Measurements from ENCODE around the gene LARP6. TPM values are rescaled to one million over a fixed set of nuclear protein-coding genes. Genes with fewer than 3 reads are reported as not detected.
A peak's percentile ranks its signal among the peaks of the same experiment; 100 is the strongest.

LARP6 gene
- total RNA-seq, 4 donors from 2014 or later = 56.6 to 105 (median 76.3) TPM

DNA sequence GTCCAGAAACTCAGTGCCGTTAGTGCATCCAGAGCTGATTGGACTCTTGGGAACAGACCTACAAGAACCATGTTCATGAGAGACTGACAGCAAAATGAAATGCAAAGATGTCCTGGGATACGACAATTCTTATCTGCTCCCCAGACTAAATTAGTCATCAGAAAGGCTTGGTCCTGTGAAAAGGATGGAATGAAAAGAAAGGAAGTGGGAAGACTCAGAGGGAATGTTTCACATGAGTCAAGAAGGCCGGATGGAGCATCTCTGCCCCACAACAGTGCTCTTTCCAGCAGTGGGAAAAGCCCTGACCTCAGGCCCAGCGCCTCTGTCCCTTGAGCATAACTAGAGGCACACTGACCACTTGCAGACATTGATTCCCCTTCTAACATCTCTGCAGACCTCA is 51.3 kb downstream of the LARP6 start:
- DNase-seq (ENCODE audit: low spot score) (no peak), ATAC-seq (ENCODE audit: low FRiP score) (no peak)
- TF ChIP-seq, protein P1, sequence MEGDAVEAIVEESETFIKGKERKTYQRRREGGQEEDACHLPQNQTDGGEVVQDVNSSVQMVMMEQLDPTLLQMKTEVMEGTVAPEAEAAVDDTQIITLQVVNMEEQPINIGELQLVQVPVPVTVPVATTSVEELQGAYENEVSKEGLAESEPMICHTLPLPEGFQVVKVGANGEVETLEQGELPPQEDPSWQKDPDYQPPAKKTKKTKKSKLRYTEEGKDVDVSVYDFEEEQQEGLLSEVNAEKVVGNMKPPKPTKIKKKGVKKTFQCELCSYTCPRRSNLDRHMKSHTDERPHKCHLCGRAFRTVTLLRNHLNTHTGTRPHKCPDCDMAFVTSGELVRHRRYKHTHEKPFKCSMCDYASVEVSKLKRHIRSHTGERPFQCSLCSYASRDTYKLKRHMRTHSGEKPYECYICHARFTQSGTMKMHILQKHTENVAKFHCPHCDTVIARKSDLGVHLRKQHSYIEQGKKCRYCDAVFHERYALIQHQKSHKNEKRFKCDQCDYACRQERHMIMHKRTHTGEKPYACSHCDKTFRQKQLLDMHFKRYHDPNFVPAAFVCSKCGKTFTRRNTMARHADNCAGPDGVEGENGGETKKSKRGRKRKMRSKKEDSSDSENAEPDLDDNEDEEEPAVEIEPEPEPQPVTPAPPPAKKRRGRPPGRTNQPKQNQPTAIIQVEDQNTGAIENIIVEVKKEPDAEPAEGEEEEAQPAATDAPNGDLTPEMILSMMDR (IDR thresholded peaks at IDR 0.05) = no peak

DNA sequence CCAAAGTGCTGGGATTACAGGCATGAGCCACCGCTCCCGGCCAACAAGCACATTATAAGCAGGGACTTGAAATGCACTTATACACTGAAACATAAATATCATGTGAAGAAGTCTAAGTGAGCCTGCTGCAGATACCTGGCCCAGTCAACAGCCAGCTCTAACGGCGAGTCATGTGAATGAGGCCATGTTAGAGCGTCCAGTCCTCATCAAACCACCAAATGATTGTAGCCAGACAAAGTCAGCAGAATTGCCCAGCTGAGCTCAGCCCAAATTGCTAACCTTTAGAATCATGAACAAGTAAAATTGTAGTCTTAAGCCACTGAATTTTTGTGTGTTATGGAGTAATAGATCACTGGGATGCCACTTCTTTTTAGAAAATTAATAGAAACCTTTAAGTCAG is 52.8 kb downstream of the LARP6 start:
- ATAC-seq (ENCODE audit: low FRiP score) = no peak
- TF ChIP-seq, protein P1 (IDR thresholded peaks at IDR 0.05) = no peak
- DNase-seq (ENCODE audit: low spot score) = no peak

DNA sequence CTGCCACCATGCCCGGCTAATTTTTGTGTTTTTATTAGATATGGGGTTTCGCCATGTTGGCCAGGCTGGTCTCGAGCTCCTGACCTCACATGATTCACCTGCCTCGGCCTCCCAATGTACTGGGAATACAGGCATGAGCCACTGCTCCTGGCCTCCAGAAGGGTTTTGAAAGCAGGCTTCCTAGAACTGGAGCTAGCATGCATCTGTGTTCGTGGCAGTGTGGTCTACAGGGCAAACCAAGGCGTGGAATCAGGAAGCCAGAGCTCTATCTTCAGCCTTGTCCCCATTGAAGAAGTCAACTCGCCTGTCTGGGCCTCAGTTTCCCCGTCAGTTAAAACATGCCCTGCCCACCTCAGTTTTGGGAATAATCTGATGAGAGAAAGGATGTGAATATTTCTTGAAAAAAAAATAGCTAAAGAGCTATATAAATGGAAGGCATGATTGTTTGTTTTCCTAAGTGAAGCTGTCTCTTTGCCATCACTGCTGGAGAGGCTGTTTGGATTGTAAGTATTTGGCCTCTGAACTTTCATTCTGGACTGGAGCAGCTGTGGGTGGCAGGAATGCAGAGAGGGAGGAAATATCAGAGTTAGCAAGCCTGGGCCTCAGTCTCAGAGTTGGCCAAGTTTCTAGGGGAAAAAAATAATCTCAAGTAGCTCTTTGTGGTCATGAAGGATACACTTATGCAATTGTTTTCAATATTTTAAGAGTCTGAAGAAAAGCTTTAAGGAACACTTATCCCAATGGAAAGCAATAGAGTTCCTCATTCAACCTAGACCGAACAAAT is 54.1 kb downstream of the LARP6 start:
- no peak for DNase-seq (ENCODE audit: low spot score)
- TF ChIP-seq, protein P1 (IDR thresholded peaks at IDR 0.05) = no peak
- peak; percentile 74 for ATAC-seq (ENCODE audit: low FRiP score)

DNA sequence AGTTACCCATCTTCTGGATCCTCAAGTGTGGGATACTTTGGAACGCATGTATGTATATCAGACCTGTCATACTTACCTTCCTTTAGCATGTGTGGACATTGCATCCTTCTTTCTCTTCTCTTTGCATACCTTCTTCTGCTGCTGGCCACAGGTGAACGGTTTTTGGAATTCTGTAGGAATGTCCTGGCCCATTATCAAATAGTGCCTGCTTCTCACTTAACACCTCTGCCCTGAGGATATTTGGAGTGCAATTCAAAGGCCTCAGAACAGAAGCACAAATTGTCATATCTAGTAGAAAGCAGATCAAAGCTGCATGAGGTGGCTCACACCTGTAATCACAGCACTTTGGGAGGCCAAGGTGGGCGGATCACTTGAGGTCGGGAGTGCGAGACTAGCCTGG is 56.5 kb downstream of the LARP6 start:
- DNase-seq (ENCODE audit: low spot score) (no peak), ATAC-seq (ENCODE audit: low FRiP score) (no peak)
- TF ChIP-seq, protein P1 (IDR thresholded peaks at IDR 0.05) = no peak

DNA sequence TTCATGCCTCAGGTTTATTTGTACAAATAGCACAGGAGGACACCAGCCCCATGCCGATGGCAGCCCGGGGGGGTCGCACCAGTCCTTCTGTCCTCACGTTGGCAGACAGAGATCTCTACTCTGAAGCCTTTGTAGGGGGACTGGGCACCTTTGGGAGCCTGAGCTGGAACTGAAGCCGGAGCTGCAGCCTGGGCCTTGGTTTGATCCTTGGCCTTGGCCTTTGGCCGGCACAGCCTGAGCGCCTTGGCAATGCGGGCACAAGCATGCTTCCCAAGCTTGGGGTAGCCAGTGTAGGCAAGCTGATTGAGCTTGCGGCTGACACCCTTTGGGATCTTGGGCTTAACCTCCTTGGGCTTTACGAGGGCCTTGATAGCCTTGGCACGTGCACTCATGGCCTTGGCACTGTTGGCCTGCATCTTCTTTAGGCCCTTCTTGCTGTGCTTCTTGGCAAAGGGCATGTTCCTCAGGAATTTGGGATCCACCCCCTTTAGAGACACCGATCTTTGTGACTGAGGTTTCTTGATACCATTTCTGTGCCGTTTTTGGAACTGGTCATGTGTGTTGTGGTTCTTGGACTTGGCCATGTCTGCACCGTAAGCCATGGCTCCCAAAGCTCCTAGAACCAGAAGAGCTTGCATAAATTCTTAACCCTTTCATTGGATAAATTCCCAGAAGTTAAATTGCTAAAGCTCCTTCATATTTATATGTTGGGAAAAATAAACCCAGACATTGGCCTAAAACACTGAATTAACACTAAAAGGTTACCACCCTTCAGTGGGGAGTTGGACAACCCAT is 57.2 kb downstream of the LARP6 start:
- TF ChIP-seq, protein P1 (IDR thresholded peaks at IDR 0.05) = no peak
- no peak for ATAC-seq (ENCODE audit: low FRiP score)
- no peak for DNase-seq (ENCODE audit: low spot score)

DNA sequence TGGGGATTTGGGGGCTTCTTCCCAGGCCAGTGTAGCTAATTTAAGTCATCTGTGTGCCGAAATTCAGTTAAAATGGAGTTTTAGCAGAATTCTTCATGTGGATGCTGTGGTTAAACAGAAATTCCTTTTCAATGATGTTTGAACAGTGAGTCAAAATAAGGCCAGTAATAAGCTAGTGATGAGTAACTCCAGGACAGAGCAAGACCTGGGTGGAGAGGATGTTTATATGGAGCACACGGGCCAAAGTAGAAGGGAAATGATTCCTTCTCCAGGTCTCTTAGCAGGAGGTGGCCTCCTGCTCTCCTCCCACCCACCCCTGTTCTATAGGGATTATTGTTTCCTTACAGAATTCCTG is 58.7 kb downstream of the LARP6 start:
- TF ChIP-seq, protein P1 (IDR thresholded peaks at IDR 0.05) = no peak
- DNase-seq (ENCODE audit: low spot score) (no peak), ATAC-seq (ENCODE audit: low FRiP score) (peak; percentile 78)

All from omental fat pad (tissue), 4 donors.